CD8-positive, alpha-beta memory T cell (primary cell): ENCODE results near the gene RAI1. TPM values are rescaled to one million over a fixed set of nuclear protein-coding genes. Genes with fewer than 3 reads are reported as not detected.

Experiments used
- CTCF ChIA-PET: fragments of 350-600 bp; sonication (Branson Sonifier 250); formaldehyde crosslinking; loops from one replicate; lab custom pipeline; 2021; ENCODE audit warnings: antibody characterized with exemption; lab: Charles Lee
- POLR2A ChIA-PET: fragments of 350-600 bp; sonication (Branson Sonifier 250); formaldehyde crosslinking; loops from one replicate; lab custom pipeline; 2021; ENCODE audit warnings: antibody characterized with exemption; lab: Charles Lee
- DNase-seq, 5 donors: peaks; one replicate each; pipeline versions ENCODE4 v3.0.0 to v3.0.0-alpha.2; 2020 to 2022; ENCODE audit warnings: mixed read lengths in 1 of 5
- H3K27ac ChIP-seq: one replicate; pipeline ENCODE4 v1.7.0; 2013; ENCODE audit warnings: low read depth, mild to moderate bottlenecking, low read length, moderate library complexity
- H3K27me3 ChIP-seq: 2 replicates; pipeline ENCODE4 v1.7.0; 2013; ENCODE audit warnings: low read length, mild to moderate bottlenecking; ENCODE audit not compliant: insufficient read depth, poor library complexity, severe bottlenecking
- H3K36me3 ChIP-seq: 2 replicates; pipeline ENCODE4 v1.7.0; 2013; ENCODE audit warnings: mild to moderate bottlenecking, low read length, moderate library complexity; ENCODE audit not compliant: insufficient read depth
- H3K4me1 ChIP-seq: 2 replicates; pipeline ENCODE4 v1.7.0; 2013; ENCODE audit warnings: mild to moderate bottlenecking, low read length, moderate library complexity; ENCODE audit not compliant: insufficient read depth
- H3K4me3 ChIP-seq: 2 replicates; pipeline ENCODE4 v1.7.0; 2013; ENCODE audit warnings: mild to moderate bottlenecking, low read length
- H3K9me3 ChIP-seq: 2 replicates; pipeline ENCODE4 v1.7.0; 2013; ENCODE audit warnings: mild to moderate bottlenecking, low read length
- H3K27ac Mint-ChIP-seq, 8 donors: one replicate each; pipeline ENCODE4 v1.8.0; 2020 to 2021; ENCODE audit warnings: mixed read lengths in 8 of 8, mild to moderate bottlenecking in 6 of 8, inconsistent platforms in 3 of 8, moderate library complexity in 3 of 8
- H3K27me3 Mint-ChIP-seq, 2 donors: one replicate each; pipeline ENCODE4 v1.8.0; 2020 to 2021; ENCODE audit warnings: mixed read lengths in 2 of 2, mild to moderate bottlenecking in 1 of 2, moderate library complexity in 1 of 2
- H3K36me3 Mint-ChIP-seq, 3 donors: one replicate each; pipeline ENCODE4 v1.8.0; 2020 to 2021; ENCODE audit warnings: mixed read lengths in 3 of 3, inconsistent platforms in 1 of 3, mild to moderate bottlenecking in 1 of 3
- H3K4me1 Mint-ChIP-seq, 3 donors: one replicate each; pipeline ENCODE4 v1.8.0; 2020 to 2021; ENCODE audit warnings: mixed read lengths in 3 of 3, inconsistent platforms in 1 of 3, mild to moderate bottlenecking in 1 of 3
- H3K4me3 Mint-ChIP-seq, 7 donors: one replicate each; pipeline ENCODE4 v1.8.0; 2020 to 2021; ENCODE audit warnings: mixed read lengths in 7 of 7, mild to moderate bottlenecking in 6 of 7, moderate library complexity in 4 of 7, inconsistent platforms in 2 of 7
- H3K9me3 Mint-ChIP-seq, 5 donors: one replicate each; pipeline ENCODE4 v1.8.0; 2020 to 2022; ENCODE audit warnings: mixed read lengths in 5 of 5, mild to moderate bottlenecking in 3 of 5, moderate library complexity in 2 of 5, inconsistent platforms in 1 of 5
- polyA plus RNA-seq: library from polyadenylated mRNA; unstranded; fragments of 300-500 nt; fragmentation: Illumina TruSeq; gene quantifications from one replicate; pipeline ENCODE4 v1.2.3, GENCODE V29; 2021
- total RNA-seq, 2 experiments: library from RNA; stranded (reverse); gene quantifications; one replicate each; pipeline ENCODE4 v1.2.3, GENCODE V29; 2021

RAI1 gene
- total and polyA plus RNA-seq, 3 experiments from 2014 or later = 5.6 to 20.2 (median 19.7) TPM

- H3K9me3 Mint-ChIP-seq = no peaks in the 10 kb centered on the region
- H3K36me3 ChIP-seq = no peaks in the 10 kb centered on the region
- no peaks in the 10 kb centered on the region for H3K27me3 Mint-ChIP-seq
- no peak overlapping the region for H3K27ac ChIP-seq
- no peaks in the 10 kb centered on the region for H3K9me3 ChIP-seq
- H3K4me1 ChIP-seq = peaks cover 5% of the 10 kb centered on the region
- H3K36me3 Mint-ChIP-seq = peaks cover 0 to 7% (median 2%) of the 10 kb centered on the region in 3 donors
- no peaks in the 10 kb centered on the region for H3K27me3 ChIP-seq
- POLR2A ChIA-PET = no interaction called here
- CTCF ChIA-PET = no interaction called here
- H3K27ac Mint-ChIP-seq = peak overlapping the region in 3 of 8 donors; percentile 30 to 68 (median 47)
- DNase-seq = no peak
- no peak overlapping the region for H3K4me3 ChIP-seq
- H3K4me1 Mint-ChIP-seq = peaks cover 5 to 12% (median 10%) of the 10 kb centered on the region in 3 donors
- H3K4me3 Mint-ChIP-seq = no peak overlapping the region
Measured at GRCh38 chr17:17768424-17769088, 87.3 kb downstream of the RAI1 start.

- H3K9me3 Mint-ChIP-seq = no peaks in the 10 kb centered on the region
- CTCF ChIA-PET = no interaction called here
Measured at GRCh38 chr17:17769869-17770631, 88.8 kb downstream of the RAI1 start.

GRCh38 chr17:17770632-17771044 is 89.4 kb downstream of the RAI1 start:
- Mint-ChIP-seq H3K27me3 (no peaks in the 10 kb centered on the region), H3K4me3 (no peak overlapping the region), H3K4me1 (peaks cover 4 to 6% (median 5%) of the 10 kb centered on the region in 3 donors), H3K36me3 (no peaks in the 10 kb centered on the region), H3K27ac (no peak overlapping the region), H3K9me3 (no peaks in the 10 kb centered on the region)
- no peak overlapping the region for H3K27ac ChIP-seq
- no peak for DNase-seq
- H3K4me1 ChIP-seq = no peaks in the 10 kb centered on the region
- POLR2A ChIA-PET = no interaction called here
- no peaks in the 10 kb centered on the region for H3K9me3 ChIP-seq
- no peaks in the 10 kb centered on the region for H3K36me3 ChIP-seq
- no peaks in the 10 kb centered on the region for H3K27me3 ChIP-seq
- CTCF ChIA-PET = no interaction called here
- H3K4me3 ChIP-seq = no peak overlapping the region

More at GRCh38 chr17:17769869-17770631, 88.8 kb downstream of the RAI1 start:
- no peaks in the 10 kb centered on the region for H3K9me3 ChIP-seq
- Mint-ChIP-seq H3K27me3 (no peaks in the 10 kb centered on the region), H3K4me1 (peaks cover 4 to 6% (median 5%) of the 10 kb centered on the region in 3 donors), H3K27ac (peak overlapping the region in 1 of 8 donors; percentile 69), H3K36me3 (peaks cover 0 to 3% (median 0%) of the 10 kb centered on the region in 3 donors), H3K4me3 (no peak overlapping the region)
- no peaks in the 10 kb centered on the region for H3K27me3 ChIP-seq
- no peaks in the 10 kb centered on the region for H3K36me3 ChIP-seq
- no peak for DNase-seq
- POLR2A ChIA-PET = no interaction called here
- H3K4me3 ChIP-seq = no peak overlapping the region
- no peak overlapping the region for H3K27ac ChIP-seq
- no peaks in the 10 kb centered on the region for H3K4me1 ChIP-seq

DNA sequence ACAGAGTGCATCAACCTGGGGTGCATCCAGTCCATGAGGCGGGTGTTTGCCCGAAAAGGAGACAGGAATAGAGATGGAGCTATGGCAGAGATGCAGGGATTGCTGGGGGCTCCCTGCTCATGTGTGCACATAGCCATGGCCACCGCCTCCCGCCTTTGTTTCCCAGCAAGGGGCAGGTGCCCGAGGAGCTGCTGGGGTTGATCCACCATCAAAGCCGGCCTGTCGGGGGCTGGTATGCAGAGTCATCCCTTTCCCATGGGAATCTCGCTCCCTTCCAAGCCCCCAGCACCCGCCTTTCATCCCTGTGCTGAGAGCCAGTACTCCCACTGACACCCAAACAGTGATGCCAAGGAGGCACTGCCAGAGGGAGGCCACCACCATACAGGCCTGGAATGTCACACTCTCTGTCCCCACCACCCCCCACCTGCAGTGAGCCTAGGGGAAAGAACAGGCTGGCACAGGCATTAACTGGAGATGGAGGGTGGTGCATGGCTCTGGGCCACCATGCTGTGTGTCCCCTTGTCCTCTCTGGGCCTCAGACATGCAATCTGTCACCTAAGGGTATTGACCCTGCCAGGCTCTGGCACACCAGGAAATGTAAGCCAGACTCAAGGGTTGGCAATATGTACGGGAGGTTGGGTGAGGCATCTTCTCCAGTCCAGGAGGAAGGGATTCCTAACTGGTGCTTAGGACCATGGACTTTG is 90.4 kb downstream of the RAI1 start:
- Histone ChIP-seq H3K27ac (no peak overlapping the region), H3K36me3 (no peaks in the 10 kb centered on the region), H3K9me3 (no peaks in the 10 kb centered on the region), H3K4me1 (no peaks in the 10 kb centered on the region), H3K4me3 (no peak overlapping the region), H3K27me3 (no peaks in the 10 kb centered on the region)
- Mint-ChIP-seq H3K9me3 (no peaks in the 10 kb centered on the region), H3K4me3 (no peak overlapping the region), H3K27me3 (no peaks in the 10 kb centered on the region), H3K4me1 (peaks cover 5 to 6% (median 5%) of the 10 kb centered on the region in 3 donors), H3K36me3 (no peaks in the 10 kb centered on the region), H3K27ac (peak overlapping the region in 3 of 8 donors; percentile 38 to 52 (median 40))
- DNase-seq = no peak
- CTCF ChIA-PET = no interaction called here
- POLR2A ChIA-PET = no interaction called here

- H3K4me3 Mint-ChIP-seq = no peak overlapping the region
- no peak for DNase-seq
- Histone ChIP-seq H3K36me3 (no peaks in the 10 kb centered on the region), H3K27ac (no peak overlapping the region), H3K4me1 (no peaks in the 10 kb centered on the region), H3K9me3 (no peaks in the 10 kb centered on the region), H3K4me3 (no peak overlapping the region), H3K27me3 (no peaks in the 10 kb centered on the region)
- no peaks in the 10 kb centered on the region for H3K27me3 Mint-ChIP-seq
- ChIA-PET CTCF (no interaction called here), POLR2A (no interaction called here)
- H3K27ac Mint-ChIP-seq = peak overlapping the region in 2 of 8 donors; percentile 75 to 91
- H3K4me1 Mint-ChIP-seq = peaks cover 5 to 6% (median 5%) of the 10 kb centered on the region in 3 donors
- H3K9me3 Mint-ChIP-seq = no peaks in the 10 kb centered on the region
- H3K36me3 Mint-ChIP-seq = no peaks in the 10 kb centered on the region
Measured at GRCh38 chr17:17772231-17772630, 91.0 kb downstream of the RAI1 start.

- Mint-ChIP-seq H3K27ac (peak overlapping the region in 3 of 8 donors; percentile 54 to 81 (median 56)), H3K9me3 (no peaks in the 10 kb centered on the region), H3K4me3 (no peak overlapping the region), H3K36me3 (no peaks in the 10 kb centered on the region), H3K4me1 (peaks cover 5 to 6% (median 5%) of the 10 kb centered on the region in 3 donors), H3K27me3 (no peaks in the 10 kb centered on the region)
- Histone ChIP-seq H3K27me3 (no peaks in the 10 kb centered on the region), H3K4me3 (no peak overlapping the region), H3K36me3 (no peaks in the 10 kb centered on the region), H3K4me1 (no peaks in the 10 kb centered on the region), H3K9me3 (no peaks in the 10 kb centered on the region), H3K27ac (no peak overlapping the region)
- CTCF ChIA-PET = interaction anchor here (1.1 kb wide), 1 partner anchor 95 kb away, joined by 4 read pairs; no protein-coding TSS in a partner anchor
- POLR2A ChIA-PET = interaction anchor here (0.7 kb wide), 1 partner anchor 19 kb away, joined by 6 read pairs; no protein-coding TSS in a partner anchor
- no peak for DNase-seq
Measured at GRCh38 chr17:17774009-17774881, 93.0 kb downstream of the RAI1 start.

DNA sequence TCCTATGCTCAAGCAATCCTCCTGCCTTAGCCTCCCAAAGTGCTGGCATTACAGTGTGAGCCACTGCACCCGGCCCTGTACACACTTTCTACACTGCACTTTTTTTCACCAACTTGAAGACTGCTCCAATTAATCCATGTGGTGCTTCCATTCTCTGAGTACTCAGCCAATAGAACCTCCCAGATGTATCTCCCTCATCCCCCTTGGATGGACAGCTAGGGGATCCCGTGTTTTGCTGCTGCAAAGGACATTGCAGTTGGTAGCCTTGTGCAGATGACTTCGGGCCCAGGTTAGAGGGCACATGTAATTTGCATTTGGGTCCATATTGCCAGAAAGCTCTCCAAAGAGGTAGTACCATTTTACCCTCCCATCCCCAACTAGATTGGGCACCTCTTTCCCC is 95.6 kb downstream of the RAI1 start:
- POLR2A ChIA-PET = no interaction called here
- H3K9me3 Mint-ChIP-seq = no peaks in the 10 kb centered on the region
- no peaks in the 10 kb centered on the region for H3K4me1 ChIP-seq
- CTCF ChIA-PET = interaction anchor here (1.0 kb wide), 1 partner anchor 134 kb away, joined by 3 read pairs; no protein-coding TSS in a partner anchor
- no peaks in the 10 kb centered on the region for H3K27me3 ChIP-seq
- no peaks in the 10 kb centered on the region for H3K36me3 ChIP-seq
- no peak overlapping the region for H3K4me3 Mint-ChIP-seq
- H3K36me3 Mint-ChIP-seq = no peaks in the 10 kb centered on the region
- peak overlapping the region in 3 of 8 donors; percentile 17 to 86 (median 42) for H3K27ac Mint-ChIP-seq
- no peak for DNase-seq
- no peak overlapping the region for H3K27ac ChIP-seq
- peaks cover 5 to 19% (median 8%) of the 10 kb centered on the region in 3 donors for H3K4me1 Mint-ChIP-seq
- H3K4me3 ChIP-seq = no peak overlapping the region
- H3K27me3 Mint-ChIP-seq = peaks cover 0 to 3% of the 10 kb centered on the region in 2 donors
- no peaks in the 10 kb centered on the region for H3K9me3 ChIP-seq
